ENCODE measurements around the gene OR4C16.

OR4C16 gene

DNA sequence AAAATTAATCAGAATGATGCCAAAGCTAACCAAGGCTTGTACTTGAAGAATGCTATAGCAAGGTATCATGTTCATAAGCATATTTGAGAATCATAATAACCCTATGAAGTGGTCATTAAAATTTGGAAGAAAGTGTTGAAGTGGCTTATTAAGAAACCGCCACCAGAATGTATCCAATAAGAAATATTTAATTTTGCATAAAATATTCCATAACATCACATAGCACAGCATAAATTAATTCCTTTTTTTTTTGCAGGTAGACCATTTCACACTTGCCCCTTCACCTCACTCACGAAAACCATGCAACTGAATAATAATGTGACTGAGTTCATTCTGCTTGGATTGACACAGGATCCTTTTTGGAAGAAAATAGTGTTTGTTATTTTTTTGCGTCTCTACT lies at the start of gene OR4C16:
TSS of gene OR4C16 (plus strand) at position 301 of the 400 bp plus-strand sequence. CDS start at position 301, 0 bp downstream.
- no peak for TF ChIP-seq BACH2 (CRISPR knock-in tag; IDR thresholded peaks at IDR 0.05; ENCODE audit: borderline replicate concordance)
- TF ChIP-seq ZNF8 (CRISPR knock-in tag; IDR thresholded peaks at IDR 0.05): no peak
- no peak for TF ChIP-seq CREB5 (CRISPR knock-in tag; IDR thresholded peaks at IDR 0.05; ENCODE audit: low read depth)
- no peak for TF ChIP-seq GLIS3 (CRISPR knock-in tag; IDR thresholded peaks at IDR 0.05)
- no peak for TF ChIP-seq TOX (CRISPR knock-in tag; IDR thresholded peaks at IDR 0.05; ENCODE audit: borderline replicate concordance)
- TF ChIP-seq, protein P1, sequence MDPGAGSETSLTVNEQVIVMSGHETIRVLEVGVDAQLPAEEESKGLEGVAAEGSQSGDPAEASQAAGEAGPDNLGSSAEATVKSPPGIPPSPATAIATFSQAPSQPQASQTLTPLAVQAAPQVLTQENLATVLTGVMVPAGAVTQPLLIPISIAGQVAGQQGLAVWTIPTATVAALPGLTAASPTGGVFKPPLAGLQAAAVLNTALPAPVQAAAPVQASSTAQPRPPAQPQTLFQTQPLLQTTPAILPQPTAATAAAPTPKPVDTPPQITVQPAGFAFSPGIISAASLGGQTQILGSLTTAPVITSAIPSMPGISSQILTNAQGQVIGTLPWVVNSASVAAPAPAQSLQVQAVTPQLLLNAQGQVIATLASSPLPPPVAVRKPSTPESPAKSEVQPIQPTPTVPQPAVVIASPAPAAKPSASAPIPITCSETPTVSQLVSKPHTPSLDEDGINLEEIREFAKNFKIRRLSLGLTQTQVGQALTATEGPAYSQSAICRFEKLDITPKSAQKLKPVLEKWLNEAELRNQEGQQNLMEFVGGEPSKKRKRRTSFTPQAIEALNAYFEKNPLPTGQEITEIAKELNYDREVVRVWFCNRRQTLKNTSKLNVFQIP (CRISPR knock-in tag; IDR thresholded peaks at IDR 0.05; ENCODE audit: borderline replicate concordance, low read depth): no peak
- no peak for ATAC-seq

DNA sequence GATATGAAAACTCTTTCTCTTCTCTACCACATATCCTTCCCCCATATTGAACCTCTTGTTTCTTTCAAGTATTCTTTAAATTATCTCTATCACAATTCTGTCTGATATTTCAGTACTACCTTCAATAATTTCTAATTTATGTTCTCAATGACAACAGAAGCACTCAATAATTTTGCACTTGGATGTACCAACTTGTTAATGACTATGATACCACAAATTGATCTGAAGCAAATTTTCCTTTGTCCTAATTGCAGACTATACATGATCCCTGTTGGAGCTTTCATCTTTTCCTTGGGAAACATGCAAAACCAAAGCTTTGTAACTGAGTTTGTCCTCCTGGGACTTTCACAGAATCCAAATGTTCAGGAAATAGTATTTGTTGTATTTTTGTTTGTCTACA lies 17.8 kb upstream of the OR4C16 start, which contains the start of gene OR4C15:
TSS of gene OR4C15 (plus strand) at position 301 of the 400 bp plus-strand sequence. CDS start at position 301, 0 bp downstream.
- ATAC-seq: no peak
- TF ChIP-seq OSR1 (CRISPR knock-in tag; IDR thresholded peaks at IDR 0.05): no peak
- no peak for TF ChIP-seq ZFP30 (CRISPR knock-in tag; IDR thresholded peaks at IDR 0.05)
- TF ChIP-seq GLIS3 (CRISPR knock-in tag; IDR thresholded peaks at IDR 0.05): no peak
- TF ChIP-seq ESRRG (CRISPR knock-in tag; IDR thresholded peaks at IDR 0.05): no peak
- no peak for TF ChIP-seq TOX (CRISPR knock-in tag; IDR thresholded peaks at IDR 0.05; ENCODE audit: borderline replicate concordance)
- no peak for TF ChIP-seq CSDC2 (CRISPR knock-in tag; IDR thresholded peaks at IDR 0.05)
- no peak for TF ChIP-seq SNAI2 (CRISPR knock-in tag; IDR thresholded peaks at IDR 0.05)
- TF ChIP-seq, protein P1 (CRISPR knock-in tag; IDR thresholded peaks at IDR 0.05; ENCODE audit: borderline replicate concordance, low read depth): no peak
- no peak for TF ChIP-seq PPARA (CRISPR knock-in tag; IDR thresholded peaks at IDR 0.05; ENCODE audit: borderline replicate concordance)
- no peak for TF ChIP-seq ARNTL (CRISPR knock-in tag; IDR thresholded peaks at IDR 0.05; ENCODE audit: borderline replicate concordance, low read depth)
- no peak for TF ChIP-seq ZFP3 (CRISPR knock-in tag; IDR thresholded peaks at IDR 0.05)
- TF ChIP-seq, protein P2, sequence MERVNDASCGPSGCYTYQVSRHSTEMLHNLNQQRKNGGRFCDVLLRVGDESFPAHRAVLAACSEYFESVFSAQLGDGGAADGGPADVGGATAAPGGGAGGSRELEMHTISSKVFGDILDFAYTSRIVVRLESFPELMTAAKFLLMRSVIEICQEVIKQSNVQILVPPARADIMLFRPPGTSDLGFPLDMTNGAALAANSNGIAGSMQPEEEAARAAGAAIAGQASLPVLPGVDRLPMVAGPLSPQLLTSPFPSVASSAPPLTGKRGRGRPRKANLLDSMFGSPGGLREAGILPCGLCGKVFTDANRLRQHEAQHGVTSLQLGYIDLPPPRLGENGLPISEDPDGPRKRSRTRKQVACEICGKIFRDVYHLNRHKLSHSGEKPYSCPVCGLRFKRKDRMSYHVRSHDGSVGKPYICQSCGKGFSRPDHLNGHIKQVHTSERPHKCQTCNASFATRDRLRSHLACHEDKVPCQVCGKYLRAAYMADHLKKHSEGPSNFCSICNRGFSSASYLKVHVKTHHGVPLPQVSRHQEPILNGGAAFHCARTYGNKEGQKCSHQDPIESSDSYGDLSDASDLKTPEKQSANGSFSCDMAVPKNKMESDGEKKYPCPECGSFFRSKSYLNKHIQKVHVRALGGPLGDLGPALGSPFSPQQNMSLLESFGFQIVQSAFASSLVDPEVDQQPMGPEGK (CRISPR knock-in tag; IDR thresholded peaks at IDR 0.05; ENCODE audit: borderline replicate concordance): no peak
- TF ChIP-seq TCF4 (CRISPR knock-in tag; IDR thresholded peaks at IDR 0.05; ENCODE audit: borderline replicate concordance): no peak

GRCh38 chr11:55572548-55572947 lies 620 bp downstream of the OR4C16 start:
- no peak for TF ChIP-seq ZFP30 (CRISPR knock-in tag; IDR thresholded peaks at IDR 0.05)
- no peak for TF ChIP-seq ZNF8 (CRISPR knock-in tag; IDR thresholded peaks at IDR 0.05)
- no peak for TF ChIP-seq ISL1 (CRISPR knock-in tag; IDR thresholded peaks at IDR 0.05)
- TF ChIP-seq GLIS3 (CRISPR knock-in tag; IDR thresholded peaks at IDR 0.05): no peak
- no peak for TF ChIP-seq OSR1 (CRISPR knock-in tag; IDR thresholded peaks at IDR 0.05)
- TF ChIP-seq, protein P2 (CRISPR knock-in tag; IDR thresholded peaks at IDR 0.05; ENCODE audit: borderline replicate concordance): no peak
- no peak for TF ChIP-seq CSRNP3 (CRISPR knock-in tag; IDR thresholded peaks at IDR 0.05)
- no peak for TF ChIP-seq ZFP3 (CRISPR knock-in tag; IDR thresholded peaks at IDR 0.05)
- TF ChIP-seq ZNF565 (CRISPR knock-in tag; conservative IDR thresholded peaks at IDR 0.05; ENCODE audit: low read depth): no peak
- TF ChIP-seq ZC3H10 (CRISPR knock-in tag; IDR thresholded peaks at IDR 0.05): no peak
- TF ChIP-seq, protein P1 (CRISPR knock-in tag; IDR thresholded peaks at IDR 0.05; ENCODE audit: borderline replicate concordance, low read depth): no peak
- TF ChIP-seq TCF4 (CRISPR knock-in tag; IDR thresholded peaks at IDR 0.05; ENCODE audit: borderline replicate concordance): no peak
- TF ChIP-seq ZNF70 (CRISPR knock-in tag; IDR thresholded peaks at IDR 0.05): no peak
- no peak for TF ChIP-seq CREB5 (CRISPR knock-in tag; IDR thresholded peaks at IDR 0.05; ENCODE audit: low read depth)
- ATAC-seq: no peak

Measured in SK-N-SH treated with all-trans-retinoic acid at 6 μM for 48 hours (cell line).